Measurements from ENCODE around the gene ADGRG6. TPM values are rescaled to one million over a fixed set of nuclear protein-coding genes. Genes with fewer than 3 reads are reported as not detected.

ADGRG6 gene
- total and polyA plus RNA-seq, 2 of the 8 experiments (the other 6 are each of a cell fraction or from before 2014, with no cell fraction given), result 1.1 to 6.2 TPM

DNA sequence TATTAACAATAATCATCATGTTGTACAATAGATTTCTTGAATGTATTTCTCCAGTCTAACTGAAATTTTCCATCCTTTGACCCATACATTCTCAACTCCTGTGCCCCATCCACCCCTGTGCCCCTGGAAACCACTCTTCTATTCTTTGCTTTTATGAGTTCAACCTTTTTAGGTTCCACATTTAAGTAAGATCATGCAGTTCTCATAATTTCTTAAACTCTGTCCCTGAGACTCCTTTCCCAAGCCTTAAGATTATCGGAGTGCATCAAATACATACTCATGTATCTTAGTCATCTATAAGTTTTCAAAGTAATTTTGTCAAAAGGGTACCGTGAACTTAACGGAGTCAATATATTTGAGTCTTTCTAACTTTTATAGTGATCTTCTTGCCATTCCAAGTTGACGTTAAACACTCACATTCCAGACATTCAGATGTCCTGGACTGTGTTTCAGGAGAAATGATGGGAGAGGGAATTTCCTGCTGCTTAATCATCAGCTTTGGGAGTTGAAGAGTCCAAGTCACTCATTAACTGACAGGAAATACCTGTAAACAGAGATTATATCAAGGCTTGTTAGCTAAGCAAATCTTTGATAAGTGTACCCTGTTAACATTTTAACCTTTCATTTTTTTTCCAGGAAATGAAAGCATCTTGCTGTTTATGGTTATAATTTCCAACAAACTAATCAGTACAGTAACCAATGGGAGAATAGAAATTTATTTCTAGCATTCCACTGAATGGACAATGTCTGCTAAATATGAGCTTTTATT, 73.3 kb downstream of the ADGRG6 start:
- Histone ChIP-seq H3K56ac (replicated peaks; ENCODE audit: insufficient read length, low read depth, low read length) (no peak overlapping the region), H3K23ac (ENCODE audit: insufficient read length) (no peak overlapping the region), H3K27me3 (replicated peaks in 1 of 4; ENCODE audit: control insufficient read depth in 3 of 4, extremely low read depth in 1 of 4, insufficient read depth in 3 of 4, low read length in 3 of 4) (no peaks in the 10 kb centered on the region), H3K14ac (ENCODE audit: insufficient read length) (no peak overlapping the region), H4K5ac (ENCODE audit: insufficient read length, low read depth, low read length) (no peak overlapping the region), H3K79me1 (ENCODE audit: low read depth, low read length) (no peaks in the 10 kb centered on the region), H2AFZ (ENCODE audit: low read length) (no peak overlapping the region), H2AK5ac (ENCODE audit: low read depth, low read length) (no peak overlapping the region), H3K4me2 (ENCODE audit: insufficient read depth in 1 of 2, low read depth in 2 of 2, low read length in 2 of 2) (no peak overlapping the region), H3K4me3 (ENCODE audit: extremely low read depth in 1 of 4, insufficient read depth in 2 of 4, low read depth in 3 of 4, low read length in 4 of 4) (no peak overlapping the region), H3K23me2 (ENCODE audit: low read depth, low read length) (no peaks in the 10 kb centered on the region), H2BK12ac (ENCODE audit: low read depth, low read length) (no peak overlapping the region), H3K36me3 (ENCODE audit: control insufficient read depth in 2 of 4, insufficient read depth in 4 of 4, low read length in 3 of 4) (no peaks in the 10 kb centered on the region), H4K8ac (ENCODE audit: extremely low read depth, insufficient read depth, low read length) (no peak overlapping the region), H3K9ac (replicated peaks in 1 of 4; ENCODE audit: extremely low read depth in 1 of 4, low read depth in 3 of 4, low read length in 3 of 4) (no peak overlapping the region), H3K4ac (replicated peaks; ENCODE audit: insufficient read length, low read depth, low read length) (no peak overlapping the region), H4K20me1 (replicated peaks in 1 of 2; ENCODE audit: control insufficient read depth in 1 of 2, insufficient read depth in 2 of 2, low read length in 2 of 2) (no peaks in the 10 kb centered on the region), H2BK15ac (ENCODE audit: low read length) (no peak overlapping the region), H3K4me1 (replicated peaks in 1 of 4; ENCODE audit: control insufficient read depth in 3 of 4, insufficient read depth in 4 of 4, low read length in 3 of 4) (peaks cover 0 to 4% (median 0%) of the 10 kb centered on the region in 4 experiments; a peak in 1 of 7 replicates), H3K9me3 (ENCODE audit: insufficient read depth in 2 of 2, low read depth in 1 of 2, low read length in 1 of 2) (no peaks in the 10 kb centered on the region), H3K79me2 (ENCODE audit: control insufficient read depth in 1 of 2, insufficient read depth in 2 of 2, low read length in 2 of 2) (no peaks in the 10 kb centered on the region), H3K18ac (ENCODE audit: extremely low read depth, low read length) (no peak overlapping the region), H3K27ac (ENCODE audit: low read depth, low read length) (no peak overlapping the region), H2BK20ac (ENCODE audit: low read length) (no peak overlapping the region), H2BK5ac (ENCODE audit: low read depth, low read length) (no peak overlapping the region), H2BK120ac (replicated peaks; ENCODE audit: low read depth, low read length) (no peak overlapping the region), H4K91ac (replicated peaks; ENCODE audit: insufficient read length, low read length) (no peak overlapping the region)
- ChIA-PET POLR2A (ENCODE audit: partially characterized antibody) (no interaction called here), CTCF (ENCODE audit: partially characterized antibody) (interaction anchor here (0.9 to 2.5 kb wide), 5 partner anchors 13 to 143 kb away, joined by 3 to 8 read pairs (median 3); no protein-coding TSS in a partner anchor)
- DNase-seq (ENCODE audit: low read depth in 1 of 2, low spot score in 2 of 2) (no peak), FAIRE-seq (no peak)
- WGBS, 2 experiments (ENCODE audit: extremely low coverage in 1 of 2, insufficient coverage in 1 of 2, insufficient read length in 1 of 2, insufficient replicate concordance in 2 of 2, low coverage in 1 of 2, low lambda C conversion rate in 2 of 2, missing lambda C conversion rate in 1 of 2), result 92% methylated on average over 4 of the region's 4 CpGs; no CpG with 5 or more reads in 1 of the 2 experiments
- no peak for TF ChIP-seq YY1 (IDR thresholded peaks at IDR 0.05; ENCODE audit: low read depth, low read length)

Data from H1 (cell line).